HCT116 (cell line): ENCODE data around the gene DNAH7.

ENCODE experiments used
- ATF3 ChIP-seq: IDR thresholded peaks from 2 replicates; pipeline ENCODE4 v1.6.1; 2012
- EGR1 ChIP-seq: IDR thresholded peaks from 2 replicates; pipeline ENCODE4 v1.6.1; 2012; ENCODE audit warnings: low read depth
- ELF1 ChIP-seq: IDR thresholded peaks from 2 replicates; pipeline ENCODE4 v1.6.1; 2012; ENCODE audit warnings: low read depth, borderline replicate concordance
- POLR2A ChIP-seq: IDR thresholded peaks from 2 replicates; pipeline ENCODE4 v1.7.0; 2011; ENCODE audit warnings: borderline replicate concordance; ENCODE audit not compliant: insufficient read depth, insufficient read length; ENCODE audit errors: extremely low read depth
- RAD21 ChIP-seq: IDR thresholded peaks from 2 replicates; pipeline ENCODE4 v1.6.1; 2012; ENCODE audit warnings: low read depth, mild to moderate bottlenecking
- SIN3A ChIP-seq: IDR thresholded peaks from 2 replicates; pipeline ENCODE4 v1.6.1; 2012; ENCODE audit warnings: low read depth
- TCF7L2 ChIP-seq: IDR thresholded peaks from 2 replicates; pipeline ENCODE4 v1.7.0; 2011; ENCODE audit warnings: borderline replicate concordance, inconsistent platforms; ENCODE audit not compliant: insufficient read depth, insufficient read length; ENCODE audit errors: extremely low read depth
- YY1 ChIP-seq: IDR thresholded peaks from 2 replicates; pipeline ENCODE4 v1.6.1; 2011; ENCODE audit warnings: low read length, low read depth, moderate library complexity, mild to moderate bottlenecking; ENCODE audit not compliant: insufficient replicate concordance; ENCODE audit errors: extremely low read depth
- ZNF274 ChIP-seq: fragments of 200-500 bp; sonication (Bioruptor generic); IDR thresholded peaks from 2 replicates; pipeline ENCODE4 v1.6.1; 2014; ENCODE audit warnings: mild to moderate bottlenecking, low read depth, low read length, inconsistent platforms
- TF ChIP-seq, protein P1 (sequence below), 3 experiments: fragments of 200-600 bp in 1 of 3; sonication (generic) in 1 of 3; IDR thresholded peaks in 2 of 3; conservative IDR thresholded peaks in 1 of 3; 2 replicates each; pipeline ENCODE4 v1.5.1; 2012 to 2017; ENCODE audit warnings: low read depth in 2 of 3, low read length in 2 of 3, antibody characterized with exemption in 1 of 3, borderline replicate concordance in 1 of 3, control low read depth in 1 of 3, mild to moderate bottlenecking in 1 of 3, mixed read lengths in 1 of 3, mixed run types in 1 of 3, moderate library complexity in 1 of 3; ENCODE audit not compliant: insufficient read depth in 1 of 3

DNA sequence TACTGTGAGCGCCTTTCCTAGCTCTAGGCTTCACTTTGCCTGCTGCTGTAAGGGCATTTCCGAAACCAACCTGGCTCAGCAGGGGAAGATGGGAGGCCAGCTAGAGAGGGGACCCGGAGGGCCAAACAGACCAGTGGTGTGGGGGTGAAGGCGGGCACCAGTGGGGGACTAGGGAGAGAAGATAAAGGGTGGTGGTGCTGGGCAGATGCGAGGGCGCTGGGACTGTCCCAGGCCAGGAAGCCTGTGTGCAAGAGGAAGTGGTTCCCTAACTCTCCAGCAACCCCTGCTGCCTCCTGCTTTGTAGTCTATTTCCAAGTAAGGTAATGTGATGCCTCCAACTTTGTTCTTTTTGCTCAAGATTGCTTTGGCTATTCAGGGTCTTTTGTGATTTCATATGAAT lies 73.1 kb downstream of the DNAH7 start:
- TF ChIP-seq, protein P1, sequence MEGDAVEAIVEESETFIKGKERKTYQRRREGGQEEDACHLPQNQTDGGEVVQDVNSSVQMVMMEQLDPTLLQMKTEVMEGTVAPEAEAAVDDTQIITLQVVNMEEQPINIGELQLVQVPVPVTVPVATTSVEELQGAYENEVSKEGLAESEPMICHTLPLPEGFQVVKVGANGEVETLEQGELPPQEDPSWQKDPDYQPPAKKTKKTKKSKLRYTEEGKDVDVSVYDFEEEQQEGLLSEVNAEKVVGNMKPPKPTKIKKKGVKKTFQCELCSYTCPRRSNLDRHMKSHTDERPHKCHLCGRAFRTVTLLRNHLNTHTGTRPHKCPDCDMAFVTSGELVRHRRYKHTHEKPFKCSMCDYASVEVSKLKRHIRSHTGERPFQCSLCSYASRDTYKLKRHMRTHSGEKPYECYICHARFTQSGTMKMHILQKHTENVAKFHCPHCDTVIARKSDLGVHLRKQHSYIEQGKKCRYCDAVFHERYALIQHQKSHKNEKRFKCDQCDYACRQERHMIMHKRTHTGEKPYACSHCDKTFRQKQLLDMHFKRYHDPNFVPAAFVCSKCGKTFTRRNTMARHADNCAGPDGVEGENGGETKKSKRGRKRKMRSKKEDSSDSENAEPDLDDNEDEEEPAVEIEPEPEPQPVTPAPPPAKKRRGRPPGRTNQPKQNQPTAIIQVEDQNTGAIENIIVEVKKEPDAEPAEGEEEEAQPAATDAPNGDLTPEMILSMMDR (IDR thresholded peaks at IDR 0.05 in 2 of 3, conservative IDR thresholded peaks at IDR 0.05 in 1 of 3; ENCODE audit: borderline replicate concordance in 1 of 3, insufficient read depth in 1 of 3, low read depth in 2 of 3, low read length in 2 of 3): no peak
- TF ChIP-seq YY1: no peak
- no peak for TF ChIP-seq EGR1
- TF ChIP-seq ZNF274: no peak
- no peak for TF ChIP-seq POLR2A
- TF ChIP-seq ELF1: no peak
- TF ChIP-seq ATF3: no peak
- no peak for TF ChIP-seq TCF7L2
- no peak for TF ChIP-seq SIN3A
- no peak for TF ChIP-seq RAD21
